Endothelial cell of umbilical vein (primary cell): ENCODE measurements around the gene YJU2.

Source experiments
- CTCF ChIP-seq, 2 donors: IDR thresholded peaks; 1 replicate in 1 of 2; 2 replicates in 1 of 2; pipeline ENCODE4 v1.5.1; 2011; ENCODE audit warnings: low read length in 2 of 2, mild to moderate bottlenecking in 2 of 2, moderate library complexity in 2 of 2, control low read depth in 1 of 2, inconsistent platforms in 1 of 2, low read depth in 1 of 2; ENCODE audit not compliant: insufficient read depth in 1 of 2; ENCODE audit errors: extremely low read depth in 1 of 2
- POLR2A ChIP-seq: IDR thresholded peaks from 2 replicates; pipeline ENCODE4 v1.6.1; 2012; ENCODE audit warnings: low read depth, mild to moderate bottlenecking, control low read depth, low read length

GRCh38 chr19:4264812-4265211, 17.9 kb downstream of the YJU2 start:
- TF ChIP-seq CTCF (IDR thresholded peaks at IDR 0.05; ENCODE audit: extremely low read depth in 1 of 2, insufficient read depth in 1 of 2, low read depth in 1 of 2, low read length in 2 of 2) = no peak
- TF ChIP-seq POLR2A = no peak
